ENCODE data around the gene KLK15.
"Not testable (repeated sequence)": the region's sequence is repeated elsewhere in the genome, so short reads cannot be mapped to it uniquely, and the experiment has no call there.

The KLK15 gene

DNA sequence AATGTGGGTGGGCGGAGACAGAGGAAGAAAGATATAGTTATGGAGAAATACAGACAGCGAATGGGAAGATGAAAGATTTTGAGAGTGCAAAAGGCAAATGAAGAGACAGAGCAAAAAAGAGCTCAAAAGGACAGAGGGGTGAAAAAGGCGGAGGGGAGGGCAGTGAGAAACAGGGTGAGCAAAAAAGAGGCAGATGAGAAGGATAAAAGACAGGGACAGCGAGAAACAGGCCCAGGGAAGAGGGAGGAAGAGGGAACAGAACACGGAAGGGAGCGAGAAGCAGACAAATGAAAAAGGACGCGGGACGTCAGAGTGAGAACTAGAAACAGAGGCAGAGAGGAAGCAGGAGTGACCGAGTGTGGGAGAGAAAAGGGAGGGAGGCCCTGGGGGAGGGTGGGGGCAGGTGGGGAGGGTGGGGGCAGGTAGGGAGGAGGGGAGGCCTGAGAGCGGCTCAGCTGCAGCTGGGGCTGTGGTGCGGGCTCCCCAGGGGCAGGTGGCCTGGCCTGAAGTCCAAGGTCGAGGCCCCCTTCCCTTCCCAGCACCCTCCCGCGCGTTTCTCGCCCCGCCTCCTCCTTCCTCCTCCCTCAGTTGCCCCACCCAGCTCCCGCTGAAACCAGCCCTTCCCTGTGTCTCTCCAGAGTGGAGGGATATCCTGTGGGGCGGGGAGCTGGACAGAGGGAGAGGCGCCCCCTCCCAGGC lies 12.7 kb downstream of the KLK15 start:
- no peak for DNase-seq (ENCODE audit: low read depth)

DNA sequence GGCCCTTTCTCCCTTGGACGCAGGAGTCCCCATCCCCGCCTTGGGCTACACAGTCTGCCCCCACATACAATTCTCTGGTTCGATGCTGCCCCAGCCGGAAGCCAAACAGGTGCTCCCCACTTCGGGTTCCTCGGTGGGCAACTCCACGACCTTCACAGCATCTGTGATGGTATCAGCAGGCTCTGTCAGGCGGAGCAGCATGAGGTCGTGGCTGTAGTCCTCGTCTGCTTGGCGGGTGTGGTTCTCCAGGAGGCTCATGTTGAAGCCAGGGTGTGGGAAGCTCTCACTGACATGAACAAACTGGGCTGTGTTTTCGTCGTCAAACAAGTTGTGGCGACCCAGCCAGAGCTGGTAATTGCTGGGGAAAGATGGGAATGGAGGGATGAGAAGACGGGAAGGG lies 13.3 kb downstream of the KLK15 start:
- no peak for DNase-seq (ENCODE audit: low read depth)

DNA sequence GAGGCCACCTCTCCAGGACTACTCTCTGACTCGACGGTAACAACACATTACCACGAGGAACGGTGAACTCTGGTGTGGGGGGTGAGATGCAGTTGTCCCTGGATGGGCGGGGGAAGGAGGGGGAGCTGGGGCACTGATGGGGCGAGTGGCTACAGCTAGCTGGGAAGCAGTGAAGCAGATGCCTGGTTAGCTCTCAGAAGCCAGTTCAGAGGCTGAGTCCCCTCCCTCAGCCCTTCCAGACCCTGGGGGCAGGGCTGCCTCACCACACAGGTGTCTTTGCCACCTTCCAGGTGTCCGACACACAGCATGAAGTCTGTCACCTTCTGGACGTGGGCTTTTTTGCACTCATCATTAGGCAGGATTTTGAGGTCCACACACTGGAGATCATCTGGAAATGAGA lies 13.7 kb downstream of the KLK15 start:
- DNase-seq (ENCODE audit: low read depth): no peak

DNA sequence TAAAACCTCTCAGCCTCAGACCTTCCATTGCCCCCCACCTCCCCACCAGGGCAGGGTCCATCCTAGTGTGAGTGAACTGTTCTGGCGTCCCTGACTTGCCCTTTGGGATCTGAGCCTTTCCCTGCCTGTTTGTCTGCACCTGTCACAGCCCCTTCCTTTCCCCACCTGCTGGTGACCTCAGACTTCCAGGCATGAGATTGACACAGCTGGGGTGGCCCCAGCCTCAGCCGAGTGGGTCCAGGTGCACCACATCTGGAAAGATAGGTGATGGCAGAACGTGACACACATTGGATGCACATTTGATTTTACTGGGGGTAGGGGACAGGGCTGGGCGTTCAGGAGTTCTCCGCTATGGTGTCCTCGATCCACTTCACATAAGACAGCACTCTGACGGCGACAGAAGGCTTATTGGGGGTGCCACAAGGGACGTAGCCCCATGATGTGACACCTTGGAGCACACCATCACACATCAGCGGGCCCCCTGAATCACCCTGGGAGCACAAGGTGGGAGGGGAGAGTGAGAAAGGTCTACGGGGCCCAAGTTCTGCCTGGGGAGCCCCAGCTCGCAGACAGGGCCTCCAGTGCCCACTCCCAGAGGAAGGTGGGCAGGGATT lies 14.4 kb downstream of the KLK15 start:
- DNase-seq (ENCODE audit: low read depth): no peak

DNA sequence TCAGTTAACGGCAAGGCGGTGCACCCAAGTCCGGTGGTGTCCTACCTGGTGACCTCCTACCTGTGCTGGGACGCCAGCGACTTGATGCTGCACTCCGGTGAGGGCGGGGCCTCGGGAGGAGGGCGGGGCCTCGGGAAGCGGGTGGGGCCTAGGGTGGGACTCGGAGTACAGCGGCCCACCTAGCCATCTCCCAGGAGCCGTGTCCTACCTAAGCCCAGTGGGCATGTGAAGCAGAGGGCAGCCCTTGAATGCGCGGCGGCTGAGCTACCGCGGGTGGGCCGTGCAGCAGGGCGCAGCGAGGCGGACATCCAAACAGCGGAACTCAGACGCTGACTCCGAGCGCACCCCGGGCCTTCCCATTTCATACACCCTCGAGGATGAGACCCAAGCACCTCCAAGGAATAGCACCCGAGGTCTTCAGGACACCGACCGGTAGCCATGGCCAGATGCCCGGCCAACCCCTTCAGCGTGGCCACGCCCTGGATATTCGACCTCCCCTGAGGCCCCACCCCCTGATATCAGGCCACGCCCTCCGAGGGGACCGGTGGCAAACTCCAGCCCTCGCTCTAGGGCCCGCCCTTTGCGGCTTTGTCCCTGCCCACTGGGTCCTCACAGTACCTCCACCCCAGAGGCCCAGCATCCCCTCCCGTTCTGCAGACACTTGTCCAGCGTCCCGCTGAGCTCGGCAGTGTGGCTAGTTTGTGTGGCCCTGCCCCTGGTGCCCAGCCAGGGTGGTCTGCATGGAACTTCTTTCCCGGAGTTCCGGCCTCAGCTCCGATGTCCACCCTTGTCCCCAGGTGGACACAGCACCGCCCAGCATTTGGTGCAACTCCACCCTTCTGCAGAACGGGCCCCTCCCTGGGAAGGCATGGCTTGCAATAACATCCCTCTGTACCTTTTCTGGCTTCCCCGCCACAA lies 15.2 kb downstream of the KLK15 start:
- no peak for DNase-seq (ENCODE audit: low read depth)

DNA sequence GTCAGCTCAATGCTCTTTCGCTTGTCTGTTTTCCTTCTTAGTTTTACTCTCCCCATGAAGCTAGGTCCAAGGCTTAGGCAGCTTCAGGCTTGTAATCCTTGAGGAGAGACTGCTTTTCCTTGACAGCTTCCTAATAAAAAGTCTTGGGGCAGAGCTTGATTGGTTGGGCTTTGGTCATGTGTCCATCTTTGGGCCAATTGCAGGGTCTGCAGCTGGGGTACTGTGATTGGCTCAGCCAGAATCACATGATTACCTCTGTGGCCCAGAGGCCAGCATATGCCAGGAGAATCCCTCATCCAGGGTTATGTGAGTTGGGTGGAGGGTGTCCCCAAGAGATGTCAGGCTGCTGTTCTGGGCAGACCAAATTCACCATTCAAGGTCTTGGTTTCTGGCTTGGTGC lies 17.9 kb downstream of the KLK15 start:
- DNase-seq (ENCODE audit: low read depth): no peak

DNA sequence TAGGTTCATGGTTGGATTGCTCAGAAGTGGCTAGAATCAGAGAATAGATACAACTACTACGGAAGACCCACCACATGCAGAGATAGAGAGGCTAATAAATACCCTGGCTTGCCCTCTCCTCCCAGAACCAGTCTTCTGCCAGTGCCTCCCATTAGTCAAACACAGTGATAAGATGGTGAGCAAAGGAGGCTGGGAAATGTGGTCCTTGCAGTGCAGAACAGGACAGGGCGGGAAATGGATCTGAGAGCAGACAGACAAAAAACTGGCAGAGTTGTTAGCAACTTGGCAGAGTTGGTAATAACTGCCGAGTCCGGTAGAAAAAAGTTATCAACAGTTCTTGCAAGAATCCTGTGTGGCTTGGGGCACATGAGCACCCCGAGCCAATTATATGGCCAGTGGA lies 18.5 kb downstream of the KLK15 start:
- DNase-seq (ENCODE audit: low read depth): no peak

DNA sequence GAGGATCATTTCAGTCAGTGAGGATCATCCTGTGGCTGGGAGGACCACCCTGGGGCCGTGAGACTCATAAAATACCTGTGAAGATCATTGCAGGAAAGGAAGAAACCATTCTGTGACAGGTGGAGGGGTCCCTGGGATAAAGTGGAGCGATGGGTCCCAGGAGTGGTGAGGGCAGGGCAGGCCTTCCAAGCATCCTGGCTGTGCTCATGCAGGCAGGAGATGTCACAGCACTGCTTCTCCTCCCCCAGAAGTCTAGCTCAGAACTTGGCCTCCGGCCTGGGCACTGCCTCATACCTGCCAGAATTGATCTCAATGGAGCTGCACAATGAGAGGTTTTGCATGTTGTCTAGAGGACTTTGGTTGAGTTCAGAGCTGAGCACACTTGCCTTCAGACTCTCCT lies 20.9 kb downstream of the KLK15 start:
- no peak for DNase-seq (ENCODE audit: low read depth)

DNA sequence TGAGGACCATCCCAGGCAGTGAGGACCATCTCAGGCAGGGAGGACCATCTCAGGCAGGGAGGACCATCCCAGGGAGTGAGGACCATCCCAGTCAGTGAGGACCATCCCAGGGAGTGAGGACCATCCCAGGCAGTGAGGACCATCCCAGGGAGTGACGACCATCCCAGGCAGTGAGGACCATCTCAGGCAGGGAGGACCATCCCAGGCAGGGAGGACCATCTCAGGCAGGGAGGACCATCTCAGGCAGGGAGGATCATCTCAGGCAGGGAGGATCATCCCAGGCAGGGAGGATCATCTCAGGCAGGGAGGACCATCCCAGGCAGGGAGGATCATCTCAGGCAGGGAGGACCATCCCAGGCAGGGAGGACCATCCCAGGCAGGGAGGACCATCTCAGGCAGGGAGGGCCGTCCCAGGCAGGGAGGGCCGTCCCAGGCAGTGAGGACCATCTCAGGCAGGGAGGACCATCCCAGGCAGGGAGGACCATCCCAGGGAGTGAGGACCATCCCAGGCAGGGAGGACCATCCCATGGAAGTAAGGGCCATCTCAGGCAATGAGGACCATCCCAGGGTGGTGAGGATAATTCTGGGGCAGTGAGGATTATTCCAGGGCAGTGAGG lies 21.6 kb downstream of the KLK15 start:
- not testable (repeated sequence) for DNase-seq (ENCODE audit: low read depth)

DNA sequence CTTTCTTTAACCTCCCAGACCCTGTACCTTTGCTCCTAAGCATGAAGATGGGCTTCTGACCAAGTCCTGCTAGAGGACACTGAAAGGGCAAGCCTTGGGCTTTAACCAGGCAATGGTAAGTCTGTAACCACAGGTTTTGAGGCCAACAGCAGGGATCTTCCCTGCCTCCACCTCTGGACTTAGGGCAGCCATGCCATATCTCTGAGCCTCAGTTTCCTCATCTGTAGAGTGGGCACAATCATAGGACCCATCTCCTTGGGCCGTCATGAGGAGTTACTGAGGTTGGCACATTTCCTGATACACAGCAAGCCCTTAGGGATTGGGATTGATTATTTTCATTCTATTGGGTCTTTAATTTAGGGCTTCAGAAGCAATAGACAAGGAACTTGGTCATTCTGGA lies 24.5 kb downstream of the KLK15 start:
- no peak for DNase-seq (ENCODE audit: low read depth)

DNA sequence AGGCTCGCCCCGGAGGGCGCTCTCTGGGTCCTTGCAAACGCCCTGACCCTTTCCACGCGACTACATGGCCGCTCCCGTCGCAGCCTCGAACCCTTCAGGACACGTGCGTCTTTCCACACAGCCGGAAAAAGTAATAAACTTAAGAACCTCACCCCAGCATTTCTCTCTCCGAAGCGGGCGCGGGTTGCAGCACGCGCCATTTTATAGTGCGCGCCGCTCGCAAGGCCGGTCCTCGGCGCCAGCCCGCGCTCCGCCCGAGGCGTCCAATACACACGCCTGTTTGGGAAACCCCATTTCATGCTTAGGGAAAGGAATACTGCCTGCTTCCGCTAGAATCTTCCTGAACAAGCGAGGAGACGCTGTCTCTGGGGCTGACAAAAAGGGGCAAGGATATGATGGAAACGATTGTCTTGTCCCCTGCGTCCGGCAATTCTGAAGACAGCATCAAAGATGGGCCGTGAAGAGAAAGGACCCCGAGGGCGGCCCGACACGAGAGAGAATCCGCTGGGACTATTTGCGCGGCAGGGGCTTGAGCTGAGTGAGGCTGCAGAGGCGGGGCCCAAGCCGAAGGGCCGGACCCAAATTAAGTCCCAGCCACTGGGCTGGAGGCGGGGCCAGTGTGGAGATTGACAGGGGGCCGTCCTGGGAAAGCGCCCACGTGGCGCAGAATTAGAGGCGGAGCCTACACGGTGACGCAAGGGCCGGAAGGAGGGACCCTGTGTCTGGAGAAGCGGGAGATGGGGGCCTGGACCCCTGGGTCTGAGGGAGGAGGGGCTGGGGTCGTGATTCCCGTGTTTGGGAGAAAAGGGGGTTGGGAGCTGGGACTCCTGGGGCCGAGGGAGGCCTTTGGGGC lies 28.7 kb downstream of the KLK15 start:
- peak; percentile 98 for DNase-seq (ENCODE audit: low read depth)

DNA sequence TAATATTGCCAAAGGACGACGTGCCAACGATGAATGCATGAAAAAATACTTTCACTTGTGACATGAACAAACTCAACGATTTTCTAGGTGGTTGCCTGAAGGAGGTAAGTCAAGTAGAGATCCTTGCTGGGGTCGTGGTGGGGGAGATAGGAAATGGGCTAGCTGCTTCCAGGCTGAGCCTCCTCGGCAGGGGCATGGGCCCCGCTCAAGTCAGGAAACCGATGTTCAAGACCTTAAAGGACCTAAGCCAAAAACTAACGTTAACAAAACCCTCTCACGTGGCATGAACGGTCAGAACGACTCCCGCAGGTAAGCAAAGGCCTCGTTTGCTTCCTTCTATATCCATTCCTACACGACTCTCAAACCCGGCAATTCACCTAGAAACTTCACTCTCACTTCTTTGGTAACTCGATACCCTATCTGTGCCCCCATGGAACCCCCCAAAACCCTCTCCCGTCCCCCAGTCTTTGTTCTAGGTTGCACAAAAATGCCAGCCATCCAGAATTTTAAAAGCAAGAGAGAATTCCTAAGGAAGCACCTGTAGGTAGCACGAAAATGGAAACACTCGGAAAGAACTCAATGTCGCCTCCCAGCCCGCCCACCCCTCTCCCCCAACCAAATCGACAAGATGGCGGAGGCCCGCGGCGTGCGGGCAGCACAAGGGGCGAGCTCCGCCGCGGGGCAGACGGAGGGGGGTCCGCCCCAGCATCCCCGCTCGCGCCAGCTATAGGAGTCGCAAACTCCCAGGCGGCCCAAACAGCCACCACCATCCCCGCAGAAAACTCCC lies 29.5 kb downstream of the KLK15 start:
- peak; percentile 5 for DNase-seq (ENCODE audit: low read depth)

DNA sequence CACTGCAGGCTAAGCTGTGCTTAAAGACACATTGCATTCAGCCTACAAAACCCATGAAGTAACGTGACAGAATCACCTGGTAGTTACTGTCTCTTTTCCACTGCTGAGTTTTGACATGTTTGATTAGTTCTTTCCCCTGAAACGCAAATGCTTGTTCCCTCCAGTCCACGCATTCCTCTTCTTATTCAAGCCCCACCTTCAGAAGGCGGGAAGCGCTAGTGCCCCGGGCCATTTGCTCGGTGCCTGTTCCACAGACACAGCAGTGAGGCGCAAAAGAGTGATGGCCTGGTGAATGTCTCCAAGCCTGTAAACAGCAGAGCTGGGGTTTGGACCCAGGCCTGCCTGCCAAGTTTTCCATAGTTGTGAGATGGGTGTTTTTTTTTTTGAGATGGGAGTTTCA lies 32.3 kb downstream of the KLK15 start:
- DNase-seq (ENCODE audit: low read depth): no peak

DNA sequence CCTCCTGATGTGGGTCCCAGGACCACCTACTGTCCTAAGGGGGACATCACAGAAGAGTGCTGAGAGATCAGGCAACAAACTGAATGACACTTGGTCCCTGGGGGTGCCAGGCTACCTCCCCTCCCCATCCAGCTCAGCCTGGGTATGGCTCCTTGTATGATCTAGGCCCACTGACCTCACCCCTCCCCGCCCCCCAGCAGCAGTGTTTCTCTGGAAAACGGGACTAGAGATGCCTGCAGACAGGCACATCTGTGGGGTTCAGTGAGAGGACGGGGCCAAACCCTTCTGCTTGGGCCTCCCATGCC lies 33.9 kb downstream of the KLK15 start:
- no peak for DNase-seq (ENCODE audit: low read depth)

DNA sequence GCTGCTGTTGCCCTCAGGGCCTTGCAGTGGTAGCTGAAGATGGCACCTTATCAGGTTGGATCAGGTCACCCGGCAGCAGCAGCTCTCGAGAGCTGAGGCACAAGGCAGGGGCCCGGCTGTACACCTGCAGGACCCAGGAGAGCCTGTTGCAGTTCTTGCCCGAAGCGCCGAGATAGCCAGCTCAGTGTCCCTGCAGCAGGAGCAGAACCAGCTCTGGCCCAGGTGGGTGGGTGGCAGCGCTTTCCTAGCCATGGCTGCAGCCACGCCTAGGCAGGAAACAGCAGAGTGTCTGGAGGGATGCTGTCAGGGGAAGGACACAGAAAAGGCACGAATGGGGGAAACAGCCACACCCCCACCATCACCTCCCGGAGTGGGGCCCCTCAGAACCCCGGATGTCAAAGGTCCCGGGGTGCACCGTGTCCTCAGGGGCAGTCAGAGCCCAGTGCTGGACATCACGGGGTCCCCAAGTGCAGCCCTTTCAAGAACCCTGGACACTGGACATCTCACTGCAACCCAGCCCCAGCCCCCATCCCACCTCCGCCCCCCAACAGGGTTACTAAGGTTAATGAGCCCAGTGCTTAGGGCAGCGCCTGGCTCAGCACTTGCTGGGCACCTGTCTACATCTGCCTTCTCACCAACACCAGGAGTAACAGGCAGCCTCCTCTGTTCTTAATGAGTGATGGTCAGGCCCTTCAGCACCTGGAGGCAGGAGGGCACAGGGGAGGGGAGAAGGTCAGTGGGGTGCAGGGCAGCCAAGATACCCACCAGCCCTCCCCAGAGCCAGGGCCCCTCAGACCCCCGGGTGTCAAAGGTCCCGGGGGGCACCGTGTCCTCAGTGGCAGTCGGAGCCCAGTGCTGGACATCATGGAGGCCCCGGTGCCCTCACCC lies 34.5 kb downstream of the KLK15 start:
- no peak for DNase-seq (ENCODE audit: low read depth)

DNA sequence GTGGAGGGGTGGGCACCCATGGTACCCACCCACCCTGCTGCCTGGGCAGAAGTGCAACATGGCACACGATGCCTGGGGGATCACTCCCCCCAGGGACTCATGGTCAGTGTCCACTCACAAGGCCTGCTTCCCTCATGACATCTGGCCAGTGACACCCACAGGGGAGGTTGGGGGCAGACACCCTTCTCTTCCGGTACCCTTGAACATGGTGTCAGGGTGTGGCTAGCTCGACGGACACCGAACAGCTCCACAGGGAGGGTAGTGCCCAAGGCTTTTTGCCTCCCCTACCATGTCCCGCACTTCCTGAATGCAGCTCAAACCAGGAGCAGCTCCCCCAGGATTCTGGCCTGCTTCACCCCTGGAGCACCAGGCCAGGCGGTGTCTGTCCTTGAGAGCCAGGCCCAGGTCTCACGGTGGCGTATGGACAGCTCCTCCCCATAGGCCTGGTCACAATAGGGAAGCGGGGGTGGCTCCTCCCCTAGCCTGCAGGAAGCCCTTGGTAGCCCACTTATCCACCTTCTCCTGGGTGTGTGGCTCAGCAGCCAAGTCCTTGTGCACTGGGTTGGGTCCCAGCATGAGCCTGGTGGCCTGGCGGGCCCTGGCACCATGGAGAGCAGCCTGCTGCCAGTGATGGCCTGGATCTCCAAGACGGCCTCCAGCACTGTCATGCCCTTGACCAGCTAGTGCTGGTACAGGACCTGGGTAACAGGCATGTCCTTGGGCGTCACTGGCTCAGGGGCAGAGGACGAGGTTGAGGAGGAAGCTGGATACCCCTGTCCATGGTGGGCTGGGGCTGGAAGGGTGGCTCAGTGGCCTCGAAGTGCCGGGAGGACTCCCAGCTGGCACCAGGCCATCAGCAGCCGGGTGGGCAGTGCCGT lies 35.4 kb downstream of the KLK15 start:
- DNase-seq (ENCODE audit: low read depth): no peak

DNA sequence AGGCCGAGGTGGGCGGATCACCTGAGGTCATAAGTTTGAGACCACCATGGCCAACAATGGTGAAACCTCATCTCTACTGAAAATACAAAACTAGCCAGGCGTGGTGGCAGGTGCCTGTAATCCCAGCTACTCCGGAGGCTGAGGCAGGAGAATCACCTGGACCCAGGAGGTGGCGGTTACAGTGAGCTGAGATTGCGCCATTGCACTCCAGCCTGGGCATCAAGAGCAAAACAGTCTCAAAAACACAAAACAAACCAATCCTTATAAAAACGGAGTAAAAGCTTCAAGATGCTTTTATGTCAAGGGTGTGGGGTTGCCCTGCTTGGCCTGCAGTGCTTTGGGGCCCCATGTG lies 36.0 kb downstream of the KLK15 start:
- DNase-seq (ENCODE audit: low read depth): no peak

DNA sequence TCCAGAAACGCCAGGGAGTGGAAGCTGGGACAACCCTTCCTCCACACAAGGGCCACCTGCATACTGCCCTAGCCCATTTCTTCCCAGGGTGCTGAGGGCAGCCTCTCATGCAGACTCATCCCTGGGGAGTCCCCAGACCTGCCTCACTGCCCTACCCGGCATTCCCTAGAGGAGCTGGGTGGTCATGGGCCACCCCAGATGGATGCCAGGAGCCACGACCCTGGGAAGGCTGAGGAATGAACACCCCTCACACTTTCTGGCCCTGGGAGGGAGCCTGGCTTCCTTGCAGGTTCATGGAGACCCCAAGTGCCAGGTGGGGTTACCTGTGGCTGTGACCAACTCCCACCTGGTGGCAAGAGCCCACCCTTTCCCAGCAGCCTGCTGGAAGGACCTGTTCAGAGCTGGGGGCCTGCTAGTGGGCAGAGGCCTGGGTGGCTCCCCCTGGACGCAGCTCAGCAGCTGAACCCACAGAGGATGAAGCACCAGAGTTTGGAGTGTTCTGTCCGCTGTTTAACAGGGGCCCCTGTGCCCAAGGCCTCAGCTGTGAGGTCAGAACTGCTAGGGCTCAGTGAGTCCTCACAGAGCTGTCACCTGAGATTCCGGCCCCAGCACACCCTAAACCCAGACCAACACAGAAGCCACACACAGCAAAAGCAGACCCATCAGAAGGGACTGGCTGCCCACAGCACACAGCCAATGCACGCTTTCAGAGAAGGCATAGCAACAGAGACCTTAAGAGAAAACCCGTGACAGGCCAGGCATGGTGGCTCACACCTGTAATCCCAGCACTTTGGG lies 36.5 kb downstream of the KLK15 start:
- DNase-seq (ENCODE audit: low read depth): no peak

Measured in amniotic epithelial cell (primary cell).